Calu3 (cell line): ENCODE results near the gene FGFRL1. TPM values are rescaled to one million over a fixed set of nuclear protein-coding genes. Genes with fewer than 3 reads are reported as not detected.

Source experiments
- BruUV-seq: library from RNA; stranded (reverse); fragments of 400-500 nt; replicated peaks from 2 replicates; lab custom pipeline; 2021; lab: Mats Ljungman, UMichigan
- CTCF ChIA-PET: fragments of 300-600 bp; sonication (Branson Sonifier 250); formaldehyde crosslinking; loops from one replicate; lab custom pipeline; 2022; ENCODE audit warnings: antibody characterized with exemption; lab: Charles Lee
- DNase-seq: peaks from one replicate; pipeline ENCODE4 v3.0.0; 2022
- H3K27ac Mint-ChIP-seq: one replicate; pipeline ENCODE4 v1.8.0; 2022; ENCODE audit warnings: mixed read lengths; ENCODE audit not compliant: unreplicated experiment
- H3K27me3 Mint-ChIP-seq: one replicate; pipeline ENCODE4 v1.8.0; 2022; ENCODE audit warnings: mixed read lengths; ENCODE audit not compliant: unreplicated experiment
- H3K36me3 Mint-ChIP-seq: one replicate; pipeline ENCODE4 v1.8.0; 2022; ENCODE audit warnings: mild to moderate bottlenecking, moderate library complexity, mixed read lengths; ENCODE audit not compliant: insufficient read depth, unreplicated experiment
- H3K4me1 Mint-ChIP-seq: one replicate; pipeline ENCODE4 v1.8.0; 2022; ENCODE audit warnings: mild to moderate bottlenecking, low read depth, mixed read lengths; ENCODE audit not compliant: unreplicated experiment
- H3K4me3 Mint-ChIP-seq: one replicate; pipeline ENCODE4 v1.8.0; 2022; ENCODE audit warnings: mild to moderate bottlenecking, low read depth, moderate library complexity, mixed read lengths; ENCODE audit not compliant: unreplicated experiment
- H3K9me3 Mint-ChIP-seq: one replicate; pipeline ENCODE4 v1.8.0; 2022; ENCODE audit warnings: low read depth, mixed read lengths; ENCODE audit not compliant: unreplicated experiment
- intact Hi-C: fragments of 100-400 bp; cut with micrococcal nuclease; formaldehyde crosslinking; loops from one replicate; pipeline ENCODE4 v1.10.0; 2022; ENCODE audit not compliant: unreplicated experiment
- total RNA-seq: library from RNA; stranded (reverse); gene quantifications from 2 replicates; pipeline ENCODE4 v1.2.3, GENCODE V29; 2022
- TF ChIP-seq, protein P1 (sequence below): fragments of 200-600 bp; IDR thresholded peaks from one replicate; pipeline ENCODE4 v1.8.0; 2022; ENCODE audit warnings: antibody characterized with exemption; ENCODE audit not compliant: unreplicated experiment

Gene FGFRL1
- total RNA-seq, 1 experiment from 2014 or later = 43.2 TPM

DNA sequence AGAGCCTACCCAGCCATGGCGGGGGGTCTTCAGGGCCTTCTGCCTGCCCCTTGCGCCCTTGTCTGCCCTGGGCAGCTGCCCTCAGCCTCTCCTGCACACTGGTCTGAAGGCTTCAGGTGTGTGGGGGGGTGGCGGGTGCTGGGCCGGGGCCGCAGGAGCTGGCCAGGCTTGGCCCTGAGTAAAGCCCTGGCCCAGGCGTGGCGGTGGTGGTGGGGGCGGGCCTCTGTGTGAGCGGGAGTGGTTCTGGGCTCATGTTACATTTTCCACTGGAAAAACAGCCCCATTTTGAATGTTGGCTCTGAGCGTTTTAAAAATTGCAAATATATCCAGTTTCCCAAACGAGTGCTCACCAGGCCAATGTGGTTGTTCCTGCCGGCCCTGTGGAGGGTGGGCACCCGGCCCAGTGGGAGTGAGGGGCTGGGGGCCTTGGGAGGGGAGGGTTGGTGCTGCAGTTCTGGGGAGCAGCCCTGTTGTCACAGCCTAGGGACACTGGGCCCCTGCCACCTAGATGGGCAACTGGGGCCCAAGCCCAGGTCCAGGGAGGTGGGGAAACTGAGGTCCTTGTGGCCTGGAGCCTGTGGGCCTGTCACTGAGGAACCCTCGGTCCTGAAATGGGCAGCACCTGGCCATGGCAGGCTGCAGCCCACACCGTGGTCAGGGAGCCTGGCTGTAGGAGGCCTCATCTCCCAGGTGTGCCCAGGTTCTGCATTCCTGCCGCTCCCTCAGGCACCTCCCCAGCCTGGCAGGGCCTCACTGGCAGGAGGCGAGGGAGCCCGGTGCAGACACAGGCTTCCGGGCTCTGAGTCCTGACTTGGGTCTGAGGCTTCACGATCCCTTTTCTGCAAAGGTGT is 28.3 kb downstream of the FGFRL1 start:
- H3K27me3 Mint-ChIP-seq = no peaks in the 10 kb centered on the region
- peaks cover 26% of the 10 kb centered on the region for H3K4me1 Mint-ChIP-seq
- no peaks in the 10 kb centered on the region for H3K9me3 Mint-ChIP-seq
- H3K36me3 Mint-ChIP-seq = peaks cover 12% of the 10 kb centered on the region
- CTCF ChIA-PET = no interaction called here
- intact Hi-C loops = no loop called here
- peak; percentile 47 for DNase-seq
- TF ChIP-seq, protein P1, sequence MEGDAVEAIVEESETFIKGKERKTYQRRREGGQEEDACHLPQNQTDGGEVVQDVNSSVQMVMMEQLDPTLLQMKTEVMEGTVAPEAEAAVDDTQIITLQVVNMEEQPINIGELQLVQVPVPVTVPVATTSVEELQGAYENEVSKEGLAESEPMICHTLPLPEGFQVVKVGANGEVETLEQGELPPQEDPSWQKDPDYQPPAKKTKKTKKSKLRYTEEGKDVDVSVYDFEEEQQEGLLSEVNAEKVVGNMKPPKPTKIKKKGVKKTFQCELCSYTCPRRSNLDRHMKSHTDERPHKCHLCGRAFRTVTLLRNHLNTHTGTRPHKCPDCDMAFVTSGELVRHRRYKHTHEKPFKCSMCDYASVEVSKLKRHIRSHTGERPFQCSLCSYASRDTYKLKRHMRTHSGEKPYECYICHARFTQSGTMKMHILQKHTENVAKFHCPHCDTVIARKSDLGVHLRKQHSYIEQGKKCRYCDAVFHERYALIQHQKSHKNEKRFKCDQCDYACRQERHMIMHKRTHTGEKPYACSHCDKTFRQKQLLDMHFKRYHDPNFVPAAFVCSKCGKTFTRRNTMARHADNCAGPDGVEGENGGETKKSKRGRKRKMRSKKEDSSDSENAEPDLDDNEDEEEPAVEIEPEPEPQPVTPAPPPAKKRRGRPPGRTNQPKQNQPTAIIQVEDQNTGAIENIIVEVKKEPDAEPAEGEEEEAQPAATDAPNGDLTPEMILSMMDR = no peak
- no TSS peak for BruUV-seq
- no peak overlapping the region for H3K27ac Mint-ChIP-seq
- no peak overlapping the region for H3K4me3 Mint-ChIP-seq

DNA sequence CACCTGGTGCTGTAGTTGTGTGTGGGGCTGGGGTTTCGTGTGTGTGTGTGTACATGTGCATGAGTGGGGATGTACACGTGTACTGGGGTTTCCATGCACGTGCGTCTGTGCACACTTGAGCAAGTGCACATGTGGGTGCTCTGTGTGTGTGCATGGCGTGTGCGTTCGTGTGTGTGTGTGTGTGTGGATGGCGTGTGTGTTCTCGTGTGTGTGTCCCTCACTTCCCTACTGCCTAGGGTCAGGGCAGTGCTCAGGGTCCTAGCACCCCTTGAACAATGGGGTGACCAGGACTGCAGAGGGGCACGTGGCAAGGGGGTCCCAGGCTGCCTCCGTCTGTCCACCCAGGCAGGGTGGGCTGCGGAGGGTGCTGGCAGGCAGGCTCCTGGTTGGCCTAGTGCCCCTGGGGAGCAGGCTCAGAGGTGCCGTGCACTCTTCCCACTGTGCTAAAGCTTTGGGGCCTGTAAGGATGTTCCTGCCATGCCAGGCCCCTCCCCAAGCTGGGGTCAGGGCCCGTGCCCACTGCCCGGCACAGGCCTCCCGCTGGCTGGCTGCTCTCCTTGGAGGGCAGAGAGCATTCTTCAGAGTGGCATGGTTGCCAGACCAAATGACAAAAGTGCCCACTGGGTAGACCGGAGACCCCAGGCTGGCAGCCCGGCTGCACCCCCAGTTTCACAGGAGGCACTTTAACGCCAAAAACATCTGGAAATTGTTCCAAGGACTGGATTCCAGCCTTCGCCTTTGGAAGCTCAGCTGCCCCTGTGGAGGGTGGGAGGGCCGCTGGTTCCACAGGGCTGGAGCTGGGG is 29.1 kb downstream of the FGFRL1 start:
- H3K36me3 Mint-ChIP-seq = peaks cover 12% of the 10 kb centered on the region
- H3K4me1 Mint-ChIP-seq = peaks cover 26% of the 10 kb centered on the region
- intact Hi-C loops = no loop called here
- no peaks in the 10 kb centered on the region for H3K9me3 Mint-ChIP-seq
- no peaks in the 10 kb centered on the region for H3K27me3 Mint-ChIP-seq
- H3K27ac Mint-ChIP-seq = no peak overlapping the region
- no peak for DNase-seq
- TF ChIP-seq, protein P1 = no peak
- H3K4me3 Mint-ChIP-seq = no peak overlapping the region
- no TSS peak for BruUV-seq
- CTCF ChIA-PET = interaction anchor here (0.6 kb wide), 1 partner anchor 13 kb away, joined by 3 read pairs; no protein-coding TSS in a partner anchor

DNA sequence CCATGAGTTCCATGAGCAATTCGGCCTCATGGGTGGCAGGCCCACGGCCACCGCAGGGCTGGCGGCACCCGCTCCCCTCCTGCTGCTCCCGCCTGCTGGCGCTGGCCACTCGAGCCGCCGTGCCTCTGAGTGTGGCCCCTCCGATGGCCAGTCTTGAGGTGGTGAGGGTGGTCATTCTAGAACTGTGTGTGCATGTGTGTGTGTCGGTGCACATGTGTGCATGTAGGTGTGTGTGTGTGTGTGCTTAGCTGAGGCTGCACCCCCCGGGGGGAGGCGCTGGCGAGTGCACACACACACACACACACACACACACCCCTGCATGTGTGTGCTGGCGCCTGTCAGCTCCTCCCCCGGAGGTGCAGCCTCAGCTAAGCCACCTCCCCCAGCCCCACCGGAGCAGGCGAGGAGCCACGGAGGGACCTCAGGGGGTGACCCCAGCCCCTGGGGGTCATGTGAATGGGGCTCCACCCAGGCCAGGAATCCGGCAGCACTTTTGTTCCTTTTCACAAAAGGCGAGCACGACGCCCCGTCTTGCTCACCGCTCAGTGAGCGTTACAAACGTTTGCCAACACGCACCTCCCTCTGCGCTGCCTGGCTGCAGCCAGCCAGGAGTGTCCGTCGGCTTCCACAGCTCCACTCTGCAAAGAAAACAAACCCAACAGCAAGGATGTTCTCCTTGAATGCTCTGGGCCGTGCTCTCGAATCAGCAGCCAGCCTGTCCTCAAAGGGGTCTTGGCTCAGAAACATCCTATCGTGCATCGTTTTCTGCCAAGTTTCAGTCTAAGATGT is 29.9 kb downstream of the FGFRL1 start:
- Mint-ChIP-seq H3K36me3 (peaks cover 12% of the 10 kb centered on the region), H3K4me1 (peaks cover 26% of the 10 kb centered on the region), H3K27me3 (no peaks in the 10 kb centered on the region), H3K27ac (no peak overlapping the region), H3K4me3 (peak overlapping the region; percentile 26), H3K9me3 (no peaks in the 10 kb centered on the region)
- BruUV-seq = no TSS peak
- DNase-seq = peak; percentile 37
- intact Hi-C loops = no loop called here
- CTCF ChIA-PET = interaction anchor here (0.6 kb wide), 1 partner anchor 12 kb away, joined by 3 read pairs; no protein-coding TSS in a partner anchor
- TF ChIP-seq, protein P1 = no peak

DNA sequence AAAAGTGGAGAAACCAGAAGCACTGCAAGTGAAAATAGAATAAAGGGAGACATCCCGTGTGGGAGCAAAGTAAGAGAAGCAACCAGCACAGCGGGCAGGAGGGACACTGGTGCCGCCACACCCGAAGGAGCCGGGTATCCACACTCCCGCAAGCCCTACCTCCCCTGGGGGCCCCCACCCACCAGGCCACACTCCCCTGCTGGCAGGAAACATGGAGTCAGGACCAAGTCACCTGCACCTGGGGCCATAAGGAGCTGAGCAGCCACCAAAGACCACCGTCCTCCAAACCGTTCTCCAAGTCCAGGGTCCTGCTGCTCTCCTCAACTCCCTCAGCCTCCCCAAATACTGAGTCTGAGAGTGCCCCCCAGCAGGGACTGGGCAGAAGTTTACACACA is 30.5 kb downstream of the FGFRL1 start:
- no peaks in the 10 kb centered on the region for H3K9me3 Mint-ChIP-seq
- TF ChIP-seq, protein P1 = no peak
- peaks cover 12% of the 10 kb centered on the region for H3K36me3 Mint-ChIP-seq
- intact Hi-C loops = no loop called here
- H3K27ac Mint-ChIP-seq = no peak overlapping the region
- no TSS peak for BruUV-seq
- H3K27me3 Mint-ChIP-seq = no peaks in the 10 kb centered on the region
- no peak for DNase-seq
- H3K4me1 Mint-ChIP-seq = peaks cover 26% of the 10 kb centered on the region
- H3K4me3 Mint-ChIP-seq = peak overlapping the region; percentile 26
- CTCF ChIA-PET = no interaction called here
